ENCODE measurements around the gene HSPBP1.

- TF ChIP-seq, protein P1, sequence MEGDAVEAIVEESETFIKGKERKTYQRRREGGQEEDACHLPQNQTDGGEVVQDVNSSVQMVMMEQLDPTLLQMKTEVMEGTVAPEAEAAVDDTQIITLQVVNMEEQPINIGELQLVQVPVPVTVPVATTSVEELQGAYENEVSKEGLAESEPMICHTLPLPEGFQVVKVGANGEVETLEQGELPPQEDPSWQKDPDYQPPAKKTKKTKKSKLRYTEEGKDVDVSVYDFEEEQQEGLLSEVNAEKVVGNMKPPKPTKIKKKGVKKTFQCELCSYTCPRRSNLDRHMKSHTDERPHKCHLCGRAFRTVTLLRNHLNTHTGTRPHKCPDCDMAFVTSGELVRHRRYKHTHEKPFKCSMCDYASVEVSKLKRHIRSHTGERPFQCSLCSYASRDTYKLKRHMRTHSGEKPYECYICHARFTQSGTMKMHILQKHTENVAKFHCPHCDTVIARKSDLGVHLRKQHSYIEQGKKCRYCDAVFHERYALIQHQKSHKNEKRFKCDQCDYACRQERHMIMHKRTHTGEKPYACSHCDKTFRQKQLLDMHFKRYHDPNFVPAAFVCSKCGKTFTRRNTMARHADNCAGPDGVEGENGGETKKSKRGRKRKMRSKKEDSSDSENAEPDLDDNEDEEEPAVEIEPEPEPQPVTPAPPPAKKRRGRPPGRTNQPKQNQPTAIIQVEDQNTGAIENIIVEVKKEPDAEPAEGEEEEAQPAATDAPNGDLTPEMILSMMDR (IDR thresholded peaks at IDR 0.05), result no peak
- TF ChIP-seq EP300 (IDR thresholded peaks at IDR 0.05) (no peak), POLR2AphosphoS5 (IDR thresholded peaks at IDR 0.05) (no peak)
Measured at GRCh38 chr19:55311797-55312196, 31.9 kb upstream of the HSPBP1 start.
